ENCODE data around the gene DCST2.
A peak's percentile ranks its signal among the peaks of the same experiment; 100 is the strongest.

DCST2 gene

DNA sequence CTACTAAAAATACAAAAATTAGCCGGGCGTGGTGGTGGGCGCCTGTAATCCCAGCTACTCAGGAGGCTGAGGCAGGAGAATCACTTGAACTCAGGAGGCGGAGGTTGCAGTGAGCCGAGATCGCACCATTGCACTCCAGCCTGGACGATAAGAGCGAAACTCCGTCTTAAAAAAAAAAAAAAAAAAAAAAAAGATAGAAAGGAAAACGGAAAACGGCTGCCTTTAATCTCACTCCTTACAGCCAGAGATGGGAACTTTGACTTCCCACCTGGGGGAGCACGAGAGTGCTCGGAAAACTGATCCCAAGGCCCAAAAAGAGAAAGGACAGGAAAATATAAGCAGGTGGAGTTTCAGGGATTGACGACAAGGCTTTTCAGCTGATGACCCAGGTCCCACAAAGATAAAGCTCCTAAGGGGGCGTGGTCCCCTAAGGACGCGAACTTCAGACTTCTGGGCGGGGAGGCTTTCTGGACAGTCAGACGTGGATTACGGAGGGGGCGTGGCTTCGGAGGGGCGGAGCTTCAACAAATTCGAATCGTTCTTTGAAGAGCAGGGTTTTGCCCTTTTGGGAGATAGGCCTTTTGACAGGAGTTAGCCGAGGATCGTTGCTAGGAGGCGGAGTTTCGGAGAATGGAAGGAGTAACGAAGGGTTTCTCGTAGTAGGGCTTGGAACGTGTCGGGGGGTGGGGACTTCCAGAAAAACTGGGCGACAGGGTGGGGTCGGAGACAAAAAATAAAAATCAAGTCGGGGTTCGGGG is 60.1 kb downstream of the DCST2 start:
- peak; percentile 90 for DNase-seq

DNA sequence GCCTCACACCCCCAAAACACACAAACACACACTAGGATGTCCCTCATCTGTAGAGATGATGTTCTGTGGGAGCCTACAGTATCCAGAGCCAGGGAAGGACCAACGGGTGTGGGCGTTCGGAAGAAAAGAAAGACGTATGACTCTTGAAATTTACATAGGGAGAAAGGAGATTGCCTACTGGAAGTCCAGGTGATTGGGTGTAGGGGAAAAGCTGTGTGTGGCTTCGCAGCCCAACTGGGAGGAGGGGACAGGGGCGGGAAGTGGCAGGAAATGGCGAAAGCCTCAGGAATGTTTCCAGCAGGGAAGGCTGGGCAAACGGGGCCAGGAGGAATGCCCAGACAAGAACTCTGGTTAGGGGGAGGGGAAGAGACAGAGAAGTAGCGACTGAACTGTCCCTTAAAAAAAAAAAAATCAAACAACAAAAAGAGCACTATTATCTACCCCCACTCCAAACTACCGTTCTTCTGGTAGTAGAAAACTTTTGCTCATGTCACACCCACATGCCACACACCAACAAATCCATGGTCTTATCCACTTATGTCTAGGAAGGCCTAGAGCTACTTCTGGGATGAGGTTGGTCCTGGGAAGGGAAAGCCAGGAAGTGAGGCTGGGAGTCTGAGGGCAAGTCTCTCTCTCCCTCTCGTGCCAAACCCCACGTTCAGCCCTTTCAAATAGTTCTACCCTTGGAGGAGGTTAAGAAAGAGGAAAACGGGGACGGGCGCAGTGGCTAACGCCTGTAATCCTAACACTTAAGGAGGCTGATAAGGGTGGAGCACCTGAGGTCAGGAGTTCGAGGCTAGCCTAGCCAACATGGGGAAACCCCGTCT is 60.9 kb downstream of the DCST2 start:
- no peak for DNase-seq

DNA sequence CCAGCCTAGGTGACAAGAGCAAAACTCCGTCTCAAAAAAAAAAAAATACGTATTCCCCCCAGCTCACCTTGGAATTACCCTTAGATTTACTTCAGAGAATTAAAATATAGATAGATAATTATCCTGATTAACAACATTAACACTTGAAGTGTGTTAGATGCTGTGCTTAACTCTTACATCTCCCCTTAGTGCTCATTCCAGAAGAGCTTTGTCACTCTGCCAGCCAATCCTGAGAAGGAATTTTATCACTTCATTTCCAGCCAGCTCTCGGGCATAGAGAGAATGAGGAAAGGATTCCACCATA is 61.4 kb downstream of the DCST2 start:
- no peak for DNase-seq

DNA sequence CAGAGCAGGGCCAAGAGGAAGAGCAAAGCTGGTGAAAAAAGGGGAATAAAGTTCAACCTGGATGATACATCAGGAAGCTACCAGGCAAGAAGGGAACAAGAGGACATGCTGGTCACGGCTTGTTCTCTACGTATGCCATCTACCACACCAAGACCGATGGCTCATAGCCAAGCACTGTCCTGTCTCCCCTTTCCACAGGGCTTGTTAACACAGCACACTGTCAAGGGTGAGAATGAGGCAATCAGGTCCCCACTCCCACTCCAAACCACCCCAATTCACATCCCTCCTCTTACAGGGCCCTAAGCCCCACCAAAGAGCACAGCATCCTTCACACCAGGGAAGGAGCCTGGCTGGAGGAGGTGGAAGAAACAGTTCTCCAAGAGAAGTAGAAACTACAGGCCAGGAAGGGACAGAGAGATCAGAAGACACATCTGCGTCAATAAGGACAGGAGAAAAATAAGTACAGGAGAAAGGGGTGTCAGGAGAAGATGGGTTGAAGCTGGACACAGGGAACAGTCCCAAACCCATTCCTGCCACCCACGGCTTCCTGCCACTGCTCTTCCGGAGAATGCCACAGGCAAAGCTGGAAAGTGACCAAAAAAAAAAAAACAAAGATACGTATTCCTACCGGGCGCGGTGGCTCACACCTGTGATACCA is 62.1 kb downstream of the DCST2 start:
- DNase-seq, result no peak

DNA sequence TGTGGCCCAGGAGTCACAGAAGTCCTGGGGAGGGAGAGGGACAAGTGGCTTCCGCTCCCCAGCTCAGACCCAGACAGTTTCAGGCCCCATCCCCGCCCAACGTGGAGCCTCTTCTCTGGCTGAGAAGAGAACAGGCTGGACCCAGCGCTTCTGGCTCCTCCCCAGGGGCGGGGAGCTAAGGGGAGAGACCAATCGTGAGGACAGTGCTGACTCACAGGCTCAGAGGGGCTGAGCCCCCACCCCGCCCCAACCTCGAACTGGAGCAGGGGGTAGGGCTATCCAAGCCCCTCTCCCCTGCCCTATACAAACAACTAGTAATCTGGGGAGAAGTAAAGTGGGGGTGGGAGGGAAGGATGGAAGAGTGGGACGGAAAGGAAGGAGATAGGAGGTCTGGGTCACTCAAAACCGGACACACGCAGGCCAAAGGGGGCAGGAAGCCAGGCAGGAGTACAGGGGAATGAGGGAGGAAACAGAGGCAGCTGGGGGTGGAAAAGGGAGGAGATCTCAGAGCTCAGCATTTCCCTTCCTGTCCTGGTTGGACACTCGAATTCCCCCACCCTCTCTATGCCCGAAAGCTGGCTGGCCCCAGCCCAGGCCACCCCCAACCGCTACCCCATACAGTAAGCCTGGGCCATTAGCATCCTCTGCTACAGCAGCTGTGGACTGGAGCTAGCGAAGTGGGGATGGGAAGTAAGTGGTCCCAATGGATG is 62.8 kb downstream of the DCST2 start, which contains the start of gene SHC1:
Gene SHC1 (minus strand): TSS at position 117 of the 710 bp plus-strand sequence. CDS start 221 bp downstream, outside the sequence.
- DNase-seq, result no peak

DNA sequence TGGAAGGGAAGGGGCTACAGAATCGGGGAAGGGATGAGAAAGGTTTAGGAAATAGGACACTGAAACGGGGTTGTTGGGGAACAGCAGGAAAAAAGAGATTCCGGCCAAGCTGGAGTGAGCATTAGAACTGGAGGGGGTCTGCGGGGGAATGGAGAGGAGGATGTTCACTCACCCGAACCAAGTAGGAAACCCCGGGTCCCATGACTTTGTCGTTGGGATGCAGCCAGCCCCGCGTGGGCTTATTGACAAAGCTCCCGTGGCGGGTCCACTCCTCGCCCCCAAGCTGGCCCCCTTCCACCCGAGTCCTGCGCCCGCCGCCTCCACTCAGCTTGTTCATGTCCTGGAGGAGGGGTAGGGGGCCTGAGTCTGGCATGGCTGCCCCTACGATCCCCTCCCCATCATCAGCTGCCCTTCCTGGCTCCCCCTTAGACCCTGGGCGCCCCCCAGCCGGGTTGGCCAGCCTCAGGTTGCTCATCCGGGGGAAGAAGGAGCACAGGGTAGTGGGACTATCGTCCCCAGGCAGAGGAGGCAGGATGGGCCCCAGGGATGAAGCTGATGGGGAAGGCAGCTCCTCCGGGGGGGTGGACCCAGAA is 63.6 kb downstream of the DCST2 start:
- DNase-seq, result no peak

DNA sequence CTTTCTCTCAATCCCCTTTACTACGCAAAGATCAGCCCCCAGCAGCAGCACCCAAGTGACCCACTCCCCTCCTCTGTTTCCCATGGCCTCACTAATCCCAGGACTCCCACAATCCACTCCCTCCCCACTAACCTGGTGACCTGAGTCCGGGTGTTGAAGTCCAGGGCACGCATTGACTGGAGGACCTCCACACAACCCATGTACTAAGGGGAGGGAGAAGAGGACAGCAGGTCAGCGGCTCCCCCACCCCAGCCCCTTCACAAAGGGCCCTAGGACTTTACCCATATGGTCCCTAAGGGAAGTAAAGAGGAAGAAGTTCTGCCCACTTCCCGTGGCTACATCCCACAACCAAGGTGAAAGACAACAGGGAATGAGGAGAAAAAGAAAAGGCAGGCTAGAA is 64.3 kb downstream of the DCST2 start:
- no peak for DNase-seq

DNA sequence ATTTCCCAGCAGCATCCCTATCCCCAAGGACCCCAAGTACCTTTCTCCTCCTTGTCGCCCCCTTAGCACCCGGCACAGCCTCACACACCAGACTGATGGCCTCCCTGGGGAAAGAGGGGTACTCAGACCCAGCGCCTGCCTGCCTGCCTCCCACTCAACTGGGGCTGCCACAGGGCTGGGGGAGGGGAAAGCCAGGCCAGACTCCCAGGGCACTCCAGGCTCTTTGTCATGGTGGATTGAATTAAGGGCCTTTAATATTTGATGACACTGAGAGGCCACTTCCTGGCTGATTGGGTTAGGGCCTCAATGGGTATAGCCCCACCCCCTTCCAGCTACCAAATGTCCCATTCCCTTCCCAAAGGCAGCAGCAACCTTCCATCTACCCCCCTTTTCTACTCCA is 64.8 kb downstream of the DCST2 start:
- no peak for DNase-seq
